Keratinocyte (primary cell): ENCODE data around the gene ZFPM1. TPM values are rescaled to one million over a fixed set of nuclear protein-coding genes. Genes with fewer than 3 reads are reported as not detected.

Experiments used
- DNase-seq: peaks from one replicate; pipeline ENCODE4 v3.0.0-alpha.2; 2011; ENCODE audit warnings: low read depth, missing footprints, low spot score
- FAIRE-seq: peaks from 2 replicates; lab custom pipeline; 2011; peaks lifted over from hg19 to GRCh38; lab: Jason Lieb, UNC
- H2AFZ ChIP-seq: 2 replicates; pipeline ENCODE4 v1.6.0; 2012; ENCODE audit warnings: low read length, control low read depth, inconsistent platforms; ENCODE audit not compliant: control insufficient read depth
- H3K27ac ChIP-seq: 2 replicates; pipeline ENCODE4 v1.5.1; 2011; ENCODE audit warnings: low read length; ENCODE audit not compliant: control insufficient read depth, insufficient read depth
- H3K27me3 ChIP-seq: 3 replicates; pipeline ENCODE4 v1.6.0; 2011; ENCODE audit warnings: low read length; ENCODE audit not compliant: control insufficient read depth, insufficient read depth; ENCODE audit errors: extremely low read depth
- H3K36me3 ChIP-seq, 2 experiments: 2 replicates in 1 of 2; 3 replicates in 1 of 2; pipeline ENCODE4 v1.5.1; 2011; ENCODE audit warnings: low read length in 2 of 2, mild to moderate bottlenecking in 1 of 2; ENCODE audit not compliant: control insufficient read depth in 2 of 2, insufficient read depth in 2 of 2; ENCODE audit errors: extremely low read depth in 1 of 2
- H3K4me1 ChIP-seq: 3 replicates; pipeline ENCODE4 v1.5.1; 2011; ENCODE audit warnings: low read length; ENCODE audit not compliant: control insufficient read depth, insufficient read depth; ENCODE audit errors: extremely low read depth
- H3K4me2 ChIP-seq: 3 replicates; pipeline ENCODE4 v1.6.0; 2011; ENCODE audit warnings: low read depth, low read length; ENCODE audit not compliant: control insufficient read depth, insufficient read depth; ENCODE audit errors: extremely low read depth
- H3K4me3 ChIP-seq, 3 experiments: fragments of 200-600 bp in 1 of 3; sonication (generic) in 1 of 3; 2 replicates in 2 of 3; 3 replicates in 1 of 3; pipeline ENCODE4 v1.5.1; 2011 to 2016; ENCODE audit warnings: low read length in 3 of 3, mild to moderate bottlenecking in 3 of 3, control low read depth in 2 of 3, inconsistent platforms in 1 of 3, low read depth in 1 of 3, mixed read lengths in 1 of 3, mixed run types in 1 of 3, moderate library complexity in 1 of 3; ENCODE audit not compliant: control insufficient read depth in 2 of 3, insufficient read depth in 2 of 3; ENCODE audit errors: extremely low read depth in 1 of 3
- H3K79me2 ChIP-seq: 2 replicates; pipeline ENCODE4 v1.6.0; 2012; ENCODE audit warnings: low read length; ENCODE audit not compliant: control insufficient read depth, insufficient read depth
- H3K9ac ChIP-seq: 3 replicates; pipeline ENCODE4 v1.6.0; 2011; ENCODE audit warnings: low read length; ENCODE audit not compliant: control insufficient read depth, insufficient read depth; ENCODE audit errors: extremely low read depth
- H3K9me1 ChIP-seq: 3 replicates; pipeline ENCODE4 v1.6.0; 2011; ENCODE audit warnings: low read length; ENCODE audit not compliant: control insufficient read depth, insufficient read depth; ENCODE audit errors: extremely low read depth
- H3K9me3 ChIP-seq: 2 replicates; pipeline ENCODE4 v1.5.1; 2012; ENCODE audit warnings: low read depth, low read length; ENCODE audit not compliant: control insufficient read depth
- H4K20me1 ChIP-seq: 3 replicates; pipeline ENCODE4 v1.6.0; 2011; ENCODE audit warnings: low read length; ENCODE audit not compliant: control insufficient read depth, insufficient read depth; ENCODE audit errors: extremely low read depth
- CTCF ChIP-seq, 3 experiments: IDR thresholded peaks in 1 of 3; conservative IDR thresholded peaks in 1 of 3; optimal IDR thresholded peaks in 1 of 3; 2 replicates in 2 of 3; 3 replicates in 1 of 3; pipeline versions ENCODE3 to v1.5.1; 2011; ENCODE audit warnings: low read length in 3 of 3, mild to moderate bottlenecking in 3 of 3, moderate library complexity in 2 of 3, control low read depth in 1 of 3, inconsistent platforms in 1 of 3; ENCODE audit not compliant: insufficient read depth in 2 of 3; ENCODE audit errors: extremely low read depth in 1 of 3
- EZH2 ChIP-seq: IDR thresholded peaks from one replicate; pipeline ENCODE4 v1.6.1; 2012; ENCODE audit warnings: inconsistent platforms, mild to moderate bottlenecking, low read length, moderate library complexity
- dilution Hi-C: fragments of 300-500 bp; cut with MboI; formaldehyde crosslinking; loops from one replicate; pipeline ENCODE4 v1.7.0; 2020; ENCODE audit warnings: low sequenced_read_pairs; ENCODE audit not compliant: extremely low pct_ligation_motif_present
- polyA plus RNA-seq, 5 experiments: library from polyadenylated mRNA; depleted of rRNA in 3 of 5; stranded (reverse) in 3 of 5; stranded (forward) in 1 of 5; unstranded in 1 of 5; fragments of >200 nt; gene quantifications; 1 replicate in 1 of 5; 2 replicates in 3 of 5; 3 replicates in 1 of 5; pipeline versions ENCODE4 v1.2.1 to v1.2.3, GENCODE V29; 2011 to 2012; ENCODE audit warnings: missing spikeins in 2 of 5, low read depth in 1 of 5, low replicate concordance in 1 of 5

ZFPM1 gene
- polyA plus RNA-seq, 1 donor (not counting 4 experiments of a cell fraction or from before 2014, with no cell fraction given): 0.42 TPM

- Histone ChIP-seq H4K20me1 (no peaks in the 10 kb centered on the region), H3K9ac (no peak overlapping the region), H3K9me3 (no peaks in the 10 kb centered on the region), H3K79me2 (no peaks in the 10 kb centered on the region), H3K27me3 (peaks cover 5% of the 10 kb centered on the region), H3K27ac (no peak overlapping the region), H2AFZ (no peak overlapping the region), H3K4me1 (no peaks in the 10 kb centered on the region), H3K4me2 (no peak overlapping the region), H3K36me3 (no peaks in the 10 kb centered on the region), H3K9me1 (no peaks in the 10 kb centered on the region), H3K4me3 (no peak overlapping the region)
- no peak for FAIRE-seq
- DNase-seq: no peak
- no peak for TF ChIP-seq CTCF (optimal IDR thresholded peaks at IDR 0.05 in 1 of 3, IDR thresholded peaks at IDR 0.05 in 1 of 3, conservative IDR thresholded peaks at IDR 0.05 in 1 of 3; ENCODE audit: extremely low read depth in 1 of 3, insufficient read depth in 2 of 3, low read length in 3 of 3)
- dilution Hi-C loops: no loop called here
These were observed 39.8 kb upstream of the ZFPM1 start for GRCh38 chr16:88413231-88413630.

- dilution Hi-C loops: no loop called here
These were observed 39.4 kb upstream of the ZFPM1 start for GRCh38 chr16:88413631-88414030.

More at GRCh38 chr16:88413631-88414030, 39.4 kb upstream of the ZFPM1 start:
- H2AFZ ChIP-seq: no peak overlapping the region
- no peaks in the 10 kb centered on the region for H4K20me1 ChIP-seq
- H3K27ac ChIP-seq: no peak overlapping the region
- H3K4me2 ChIP-seq: no peak overlapping the region
- no peaks in the 10 kb centered on the region for H3K79me2 ChIP-seq
- FAIRE-seq (no peak), DNase-seq (no peak)
- no peaks in the 10 kb centered on the region for H3K4me1 ChIP-seq
- H3K4me3 ChIP-seq: no peak overlapping the region
- H3K27me3 ChIP-seq: peaks cover 5% of the 10 kb centered on the region
- H3K9me3 ChIP-seq: no peaks in the 10 kb centered on the region
- H3K9me1 ChIP-seq: no peaks in the 10 kb centered on the region
- H3K9ac ChIP-seq: no peak overlapping the region
- TF ChIP-seq EZH2 (no peak), CTCF (optimal IDR thresholded peaks at IDR 0.05 in 1 of 3, IDR thresholded peaks at IDR 0.05 in 1 of 3, conservative IDR thresholded peaks at IDR 0.05 in 1 of 3; ENCODE audit: extremely low read depth in 1 of 3, insufficient read depth in 2 of 3, low read length in 3 of 3) (no peak)
- H3K36me3 ChIP-seq: no peaks in the 10 kb centered on the region
